NCI-H1436 treated with DMSO at 0.1 percent for 48 hours (cell line): ENCODE data around the gene SLC30A1.
"Not testable (repeated sequence)": the region's sequence is repeated elsewhere in the genome, so short reads cannot be mapped to it uniquely, and the experiment has no call there.

Experiments
- DNase-seq: peaks from one replicate; lab custom pipeline; 2025; lab: John Stamatoyannopoulos, UW

The SLC30A1 gene

GRCh38 chr1:211583011-211583992 is 4.3 kb upstream of the SLC30A1 start:
- DNase-seq = no peak

- no peak for DNase-seq
These were observed 2.6 kb upstream of the SLC30A1 start for GRCh38 chr1:211581526-211581925.

GRCh38 chr1:211580303-211580687 is 1.3 kb upstream of the SLC30A1 start:
- DNase-seq = no peak

GRCh38 chr1:211579440-211580302 is 710 bp upstream of the SLC30A1 start:
- DNase-seq = no peak

GRCh38 chr1:211577819-211578639 is 932 bp downstream of the SLC30A1 start:
- no peak for DNase-seq

- DNase-seq = no peak
These were observed 1.6 kb downstream of the SLC30A1 start for GRCh38 chr1:211577277-211577818.

GRCh38 chr1:211576717-211577116 is 2.2 kb downstream of the SLC30A1 start:
- no peak for DNase-seq

GRCh38 chr1:211574705-211575104 is 4.3 kb downstream of the SLC30A1 start:
- no peak for DNase-seq

- DNase-seq = no peak
These were observed 7.0 kb downstream of the SLC30A1 start for GRCh38 chr1:211571998-211572397.

GRCh38 chr1:211570378-211570777 is 8.6 kb downstream of the SLC30A1 start:
- not testable (repeated sequence) for DNase-seq

- DNase-seq = no peak
These were observed 12.4 kb downstream of the SLC30A1 start for GRCh38 chr1:211566431-211567025.

GRCh38 chr1:211564084-211564483 is 14.9 kb downstream of the SLC30A1 start:
- DNase-seq = no peak

GRCh38 chr1:211559222-211560010 is 19.5 kb downstream of the SLC30A1 start:
- no peak for DNase-seq

GRCh38 chr1:211557894-211558625 is 20.9 kb downstream of the SLC30A1 start:
- no peak for DNase-seq

GRCh38 chr1:211553549-211553948 is 25.4 kb downstream of the SLC30A1 start:
- DNase-seq = no peak

- no peak for DNase-seq
These were observed 27.1 kb downstream of the SLC30A1 start for GRCh38 chr1:211551638-211552460.

GRCh38 chr1:211549092-211549711 is 29.8 kb downstream of the SLC30A1 start:
- no peak for DNase-seq
